Ovary (tissue), 1 donor: Measurements from ENCODE around the gene TPD52L1.

Experiments used
- EP300 ChIP-seq: sonication (generic); formaldehyde crosslinking; IDR thresholded peaks from one replicate; pipeline ENCODE4 v1.6.1; 2017; ENCODE audit warnings: antibody characterized with exemption
- POLR2A ChIP-seq: fragments of 450-650 bp; IDR thresholded peaks from one replicate; pipeline ENCODE4 v1.6.1; 2017; ENCODE audit warnings: antibody characterized with exemption, mild to moderate bottlenecking, moderate library complexity

- TF ChIP-seq EP300 (no peak), POLR2A (no peak)
These were observed 70.8 kb downstream of the TPD52L1 start for GRCh38 chr6:125224231-125224861.
